PC-3 (cell line): ENCODE results near the gene MBTPS2.

Source experiments
- CTCF ChIP-seq: fragments of 300-600 bp; sonication (generic); conservative IDR thresholded peaks from 2 replicates; pipeline ENCODE4 v1.5.1; 2017; ENCODE audit warnings: antibody characterized with exemption, low read depth, mild to moderate bottlenecking, low read length
- EZH2 ChIP-seq: fragments of 300-600 bp; sonication (generic); IDR thresholded peaks from one replicate; pipeline ENCODE4 v1.6.1; 2017; ENCODE audit warnings: antibody characterized with exemption, mild to moderate bottlenecking, low read length; ENCODE audit not compliant: unreplicated experiment
- EZH2phosphoT487 ChIP-seq: fragments of 300-600 bp; sonication (generic); IDR thresholded peaks from 2 replicates; pipeline ENCODE4 v1.6.1; 2018; ENCODE audit warnings: mild to moderate bottlenecking, antibody characterized with exemption, low read length, borderline replicate concordance

- TF ChIP-seq CTCF, result peak; percentile 24; the same call in 1 of the 2 replicates
- no peak for TF ChIP-seq EZH2phosphoT487
- TF ChIP-seq EZH2, result no peak
These were observed at the start of gene MBTPS2 for GRCh38 chrX:21839334-21840192.
